NT2/D1 (cell line): ENCODE data around the gene GGACT.

Experiments used
- DNase-seq: peaks from one replicate; pipeline ENCODE4 v3.0.0-alpha.2; 2011; ENCODE audit warnings: low read depth, low spot score
- H3K27me3 ChIP-seq: 2 replicates; pipeline ENCODE4 v1.6.0; 2011; ENCODE audit warnings: mild to moderate bottlenecking; ENCODE audit not compliant: insufficient read length, insufficient read depth
- H3K36me3 ChIP-seq: 2 replicates; pipeline ENCODE4 v1.6.1; 2011; ENCODE audit warnings: mild to moderate bottlenecking, low read length, mixed read lengths; ENCODE audit not compliant: insufficient read depth, insufficient read length
- H3K4me1 ChIP-seq: 2 replicates; pipeline ENCODE4 v1.5.1; 2011; ENCODE audit not compliant: insufficient read depth, insufficient read length
- H3K4me3 ChIP-seq: 2 replicates; pipeline ENCODE4 v1.5.1; 2011; ENCODE audit warnings: low read depth; ENCODE audit not compliant: insufficient read length
- H3K9ac ChIP-seq: 2 replicates; pipeline ENCODE4 v1.6.0; 2011; ENCODE audit warnings: low read depth; ENCODE audit not compliant: insufficient read length
- H3K9me3 ChIP-seq: 2 replicates; pipeline ENCODE4 v1.5.1; 2011; ENCODE audit warnings: mild to moderate bottlenecking, low read length; ENCODE audit not compliant: insufficient read depth
- SUZ12 ChIP-seq: IDR thresholded peaks from 2 replicates; pipeline ENCODE4 v1.6.1; 2011; ENCODE audit not compliant: insufficient read length, insufficient read depth; ENCODE audit errors: extremely low read depth
- YY1 ChIP-seq: IDR thresholded peaks from 2 replicates; pipeline ENCODE4 v1.6.1; 2011; ENCODE audit not compliant: insufficient read length, insufficient read depth
- ZNF274 ChIP-seq: IDR thresholded peaks from 2 replicates; pipeline ENCODE4 v1.6.1; 2011; ENCODE audit warnings: mild to moderate bottlenecking, low read depth, low read length

Gene GGACT

GRCh38 chr13:100542826-100543156 lies 45.8 kb downstream of the GGACT start:
- DNase-seq, result no peak
- Histone ChIP-seq H3K9me3 (no peaks in the 10 kb centered on the region; the same call in 1 of the 2 replicates), H3K27me3 (no peaks in the 10 kb centered on the region), H3K9ac (no peak overlapping the region), H3K4me3 (no peak overlapping the region), H3K4me1 (peaks cover 2% of the 10 kb centered on the region), H3K36me3 (no peaks in the 10 kb centered on the region)
- TF ChIP-seq YY1 (no peak), SUZ12 (no peak), ZNF274 (no peak)

- Histone ChIP-seq H3K36me3 (no peaks in the 10 kb centered on the region), H3K4me1 (peaks cover 2% of the 10 kb centered on the region), H3K9ac (no peak overlapping the region), H3K27me3 (no peaks in the 10 kb centered on the region), H3K4me3 (no peak overlapping the region), H3K9me3 (no peaks in the 10 kb centered on the region; the same call in 1 of the 2 replicates)
- DNase-seq, result no peak
- TF ChIP-seq YY1 (no peak), SUZ12 (no peak), ZNF274 (no peak)
These were observed 46.4 kb downstream of the GGACT start for GRCh38 chr13:100541897-100542825.

- Histone ChIP-seq H3K4me3 (no peak overlapping the region), H3K27me3 (no peaks in the 10 kb centered on the region), H3K9me3 (no peaks in the 10 kb centered on the region; the same call in 1 of the 2 replicates), H3K4me1 (peaks cover 2% of the 10 kb centered on the region), H3K9ac (no peak overlapping the region), H3K36me3 (no peaks in the 10 kb centered on the region)
- DNase-seq, result no peak
- TF ChIP-seq YY1 (no peak), SUZ12 (no peak), ZNF274 (no peak)
These were observed 48.0 kb downstream of the GGACT start for GRCh38 chr13:100540621-100541020.

- Histone ChIP-seq H3K9ac (no peak overlapping the region), H3K36me3 (no peaks in the 10 kb centered on the region), H3K4me3 (no peak overlapping the region), H3K27me3 (no peaks in the 10 kb centered on the region), H3K9me3 (no peaks in the 10 kb centered on the region; the same call in 1 of the 2 replicates), H3K4me1 (peaks cover 2% of the 10 kb centered on the region)
- no peak for TF ChIP-seq ZNF274
- no peak for TF ChIP-seq YY1
- no peak for TF ChIP-seq SUZ12
- DNase-seq, result no peak
These were observed 50.6 kb downstream of the GGACT start for GRCh38 chr13:100537951-100538462.

- TF ChIP-seq ZNF274 (no peak), SUZ12 (no peak), YY1 (no peak)
- no peak overlapping the region for H3K4me3 ChIP-seq
- H3K9me3 ChIP-seq, result no peaks in the 10 kb centered on the region; the same call in 1 of the 2 replicates
- H3K9ac ChIP-seq, result no peak overlapping the region
- no peak for DNase-seq
- peaks cover 2% of the 10 kb centered on the region for H3K4me1 ChIP-seq
- no peaks in the 10 kb centered on the region for H3K36me3 ChIP-seq
- no peaks in the 10 kb centered on the region for H3K27me3 ChIP-seq
These were observed 51.1 kb downstream of the GGACT start for GRCh38 chr13:100537486-100537885.

GRCh38 chr13:100536643-100537180 lies 51.9 kb downstream of the GGACT start:
- Histone ChIP-seq H3K9me3 (no peaks in the 10 kb centered on the region; the same call in 1 of the 2 replicates), H3K9ac (no peak overlapping the region), H3K36me3 (no peaks in the 10 kb centered on the region), H3K4me1 (no peaks in the 10 kb centered on the region), H3K27me3 (no peaks in the 10 kb centered on the region), H3K4me3 (no peak overlapping the region)
- TF ChIP-seq SUZ12 (no peak), YY1 (no peak), ZNF274 (no peak)
- DNase-seq, result no peak

GRCh38 chr13:100535426-100536135 lies 53.0 kb downstream of the GGACT start:
- H3K36me3 ChIP-seq, result no peaks in the 10 kb centered on the region
- no peak for TF ChIP-seq YY1
- TF ChIP-seq SUZ12, result no peak
- no peak for TF ChIP-seq ZNF274
- no peaks in the 10 kb centered on the region; the same call in 1 of the 2 replicates for H3K9me3 ChIP-seq
- H3K9ac ChIP-seq, result no peak overlapping the region
- no peak for DNase-seq
- no peak overlapping the region for H3K4me3 ChIP-seq
- no peaks in the 10 kb centered on the region for H3K4me1 ChIP-seq
- H3K27me3 ChIP-seq, result no peaks in the 10 kb centered on the region
